ENCODE data around the gene MYH6.
"Not testable (repeated sequence)": the region's sequence is repeated elsewhere in the genome, so short reads cannot be mapped to it uniquely, and the experiment has no call there.

MYH6 gene

GRCh38 chr14:23430723-23431085, 22.6 kb upstream of the MYH6 start:
- H2BK5ac ChIP-seq (ENCODE audit: low read length): no peak overlapping the region
- WGBS (ENCODE audit: extremely low coverage, insufficient coverage, low lambda C conversion rate): no CpG with 5 or more reads among the region's 2 CpGs
- peak; percentile 41 for DNase-seq
- no peak overlapping the region for H4K5ac ChIP-seq (ENCODE audit: low read length)
- H3K9ac ChIP-seq (ENCODE audit: low read length): no peak overlapping the region
- H3K4me3 ChIP-seq (ENCODE audit: low read length): no peak overlapping the region
- no peak overlapping the region for H3K23ac ChIP-seq (ENCODE audit: low read length)
- no peak overlapping the region for H2BK15ac ChIP-seq (replicated peaks; ENCODE audit: low read depth)
- H3K27me3 ChIP-seq (ENCODE audit: insufficient read depth, low read length, poor library complexity): no peaks in the 10 kb centered on the region
- no peak overlapping the region for H2BK120ac ChIP-seq (ENCODE audit: low read depth, low read length)
- H4K8ac ChIP-seq (ENCODE audit: low read depth, low read length): no peak overlapping the region
- H2AK5ac ChIP-seq (ENCODE audit: low read length): no peak overlapping the region
- H3K4me2 ChIP-seq (ENCODE audit: low read length): no peak overlapping the region
- no peaks in the 10 kb centered on the region for H3K4me1 ChIP-seq (ENCODE audit: control insufficient read depth, low read depth, low read length)
- H3K56ac ChIP-seq (ENCODE audit: low read length): no peak overlapping the region
- H3K79me2 ChIP-seq (ENCODE audit: control insufficient read depth, insufficient read depth, low read length): no peaks in the 10 kb centered on the region
- H3K4ac ChIP-seq (ENCODE audit: low read depth, low read length): no peak overlapping the region
- H3K36me3 ChIP-seq (ENCODE audit: control insufficient read depth, insufficient read depth, low read length): no peaks in the 10 kb centered on the region
- no peaks in the 10 kb centered on the region for H3K79me1 ChIP-seq (ENCODE audit: low read length)
- no peak overlapping the region for H3K18ac ChIP-seq (ENCODE audit: low read length)
- no peak overlapping the region for H3K27ac ChIP-seq (ENCODE audit: low read depth, low read length)

DNA sequence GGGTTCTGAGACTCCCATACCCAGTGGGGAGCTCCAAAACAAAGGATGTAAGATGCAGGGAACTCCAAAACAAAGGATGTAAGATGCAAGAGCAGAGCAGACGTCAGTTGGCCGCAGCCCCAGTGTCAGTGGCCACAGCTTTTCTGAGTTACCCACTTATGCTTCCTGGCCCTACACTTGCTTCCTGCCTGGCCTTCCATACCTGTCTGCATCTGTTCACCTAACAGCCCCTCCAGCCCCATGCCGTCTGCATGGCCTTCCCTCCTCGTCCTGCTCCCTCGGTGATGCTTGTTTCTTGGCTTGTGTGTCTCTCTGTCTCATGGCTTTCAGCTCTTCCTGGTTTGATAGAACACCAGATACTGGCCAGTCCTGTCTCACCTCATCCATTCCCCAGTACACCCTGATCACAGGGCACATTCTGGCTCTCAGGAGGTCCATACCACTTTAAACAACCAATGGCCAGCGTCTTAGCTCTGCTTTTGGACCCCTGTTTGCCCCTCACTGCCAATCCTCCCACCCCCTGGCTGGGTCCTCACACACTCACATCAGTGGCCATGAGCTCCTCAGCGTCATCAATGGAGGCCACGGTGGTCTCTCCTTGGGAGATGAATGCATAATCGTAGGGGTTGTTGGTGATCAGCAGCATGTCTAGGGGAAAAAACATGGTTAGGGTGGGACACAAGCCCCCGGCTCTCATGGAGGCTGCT, 22.1 kb upstream of the MYH6 start:
- no CpG with 5 or more reads among the region's 10 CpGs for WGBS (ENCODE audit: extremely low coverage, insufficient coverage, low lambda C conversion rate)
- no peaks in the 10 kb centered on the region for H3K27me3 ChIP-seq (ENCODE audit: insufficient read depth, low read length, poor library complexity)

GRCh38 chr14:23428686-23429495, 20.8 kb upstream of the MYH6 start:
- no peaks in the 10 kb centered on the region for H3K36me3 ChIP-seq (ENCODE audit: control insufficient read depth, insufficient read depth, low read length)
- H3K79me1 ChIP-seq (ENCODE audit: low read length): no peaks in the 10 kb centered on the region
- no peak overlapping the region for H2BK5ac ChIP-seq (ENCODE audit: low read length)
- no peak overlapping the region for H3K4ac ChIP-seq (ENCODE audit: low read depth, low read length)
- H2BK120ac ChIP-seq (ENCODE audit: low read depth, low read length): no peak overlapping the region
- H4K5ac ChIP-seq (ENCODE audit: low read length): no peak overlapping the region
- H3K18ac ChIP-seq (ENCODE audit: low read length): no peak overlapping the region
- DNase-seq: no peak
- no peaks in the 10 kb centered on the region for H3K79me2 ChIP-seq (ENCODE audit: control insufficient read depth, insufficient read depth, low read length)
- no peak overlapping the region for H4K8ac ChIP-seq (ENCODE audit: low read depth, low read length)
- H3K56ac ChIP-seq (ENCODE audit: low read length): no peak overlapping the region
- no peaks in the 10 kb centered on the region for H3K27me3 ChIP-seq (ENCODE audit: insufficient read depth, low read length, poor library complexity)
- H3K4me2 ChIP-seq (ENCODE audit: low read length): no peak overlapping the region
- no peak overlapping the region for H3K9ac ChIP-seq (ENCODE audit: low read length)
- no peak overlapping the region for H3K4me3 ChIP-seq (ENCODE audit: low read length)
- no peak overlapping the region for H2AK5ac ChIP-seq (ENCODE audit: low read length)
- H3K23ac ChIP-seq (ENCODE audit: low read length): no peak overlapping the region
- H3K27ac ChIP-seq (ENCODE audit: low read depth, low read length): no peak overlapping the region
- no peak overlapping the region for H2BK15ac ChIP-seq (replicated peaks; ENCODE audit: low read depth)
- WGBS (ENCODE audit: extremely low coverage, insufficient coverage, low lambda C conversion rate): no CpG with 5 or more reads among the region's 13 CpGs
- no peaks in the 10 kb centered on the region for H3K4me1 ChIP-seq (ENCODE audit: control insufficient read depth, low read depth, low read length)

More for the DNA sequence above, 22.1 kb upstream of the MYH6 start:
- no peak for DNase-seq
- no peak overlapping the region for H3K4me3 ChIP-seq (ENCODE audit: low read length)
- no peaks in the 10 kb centered on the region for H3K79me1 ChIP-seq (ENCODE audit: low read length)
- H3K9ac ChIP-seq (ENCODE audit: low read length): no peak overlapping the region
- no peak overlapping the region for H3K4ac ChIP-seq (ENCODE audit: low read depth, low read length)
- H3K27ac ChIP-seq (ENCODE audit: low read depth, low read length): no peak overlapping the region
- no peak overlapping the region for H3K23ac ChIP-seq (ENCODE audit: low read length)
- H3K18ac ChIP-seq (ENCODE audit: low read length): no peak overlapping the region
- H2BK120ac ChIP-seq (ENCODE audit: low read depth, low read length): no peak overlapping the region
- H4K5ac ChIP-seq (ENCODE audit: low read length): no peak overlapping the region
- H2BK15ac ChIP-seq (replicated peaks; ENCODE audit: low read depth): no peak overlapping the region
- H3K56ac ChIP-seq (ENCODE audit: low read length): no peak overlapping the region
- H4K8ac ChIP-seq (ENCODE audit: low read depth, low read length): no peak overlapping the region
- H2AK5ac ChIP-seq (ENCODE audit: low read length): no peak overlapping the region
- no peaks in the 10 kb centered on the region for H3K36me3 ChIP-seq (ENCODE audit: control insufficient read depth, insufficient read depth, low read length)
- H3K79me2 ChIP-seq (ENCODE audit: control insufficient read depth, insufficient read depth, low read length): no peaks in the 10 kb centered on the region
- no peak overlapping the region for H2BK5ac ChIP-seq (ENCODE audit: low read length)
- no peak overlapping the region for H3K4me2 ChIP-seq (ENCODE audit: low read length)
- H3K4me1 ChIP-seq (ENCODE audit: control insufficient read depth, low read depth, low read length): no peaks in the 10 kb centered on the region

DNA sequence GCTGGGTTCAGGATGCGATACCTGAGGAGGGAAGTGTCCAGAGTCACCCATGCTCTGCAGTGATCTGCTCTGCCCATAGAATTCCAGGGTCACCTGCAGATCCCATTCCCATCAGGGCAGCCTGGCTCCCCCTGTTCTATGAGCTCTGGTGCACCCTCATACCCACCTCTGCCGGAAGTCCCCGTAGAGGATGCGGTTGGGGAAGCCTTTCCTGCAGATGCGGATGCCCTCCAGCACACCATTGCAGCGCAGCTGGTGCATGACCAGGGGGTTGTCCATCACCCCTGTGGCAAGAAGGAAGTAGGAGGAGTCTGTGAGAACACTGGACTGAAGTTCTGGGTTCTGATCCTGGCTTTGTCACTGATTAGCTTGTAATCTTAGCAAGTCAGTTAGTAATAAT, 17.7 kb upstream of the MYH6 start:
- H2BK120ac ChIP-seq (ENCODE audit: low read depth, low read length); H3K56ac ChIP-seq (ENCODE audit: low read length); H3K4me1 ChIP-seq (ENCODE audit: control insufficient read depth, low read depth, low read length); H3K36me3 ChIP-seq (ENCODE audit: control insufficient read depth, insufficient read depth, low read length); H2AK5ac ChIP-seq (ENCODE audit: low read length); H3K27ac ChIP-seq (ENCODE audit: low read depth, low read length); H3K4me2 ChIP-seq (ENCODE audit: low read length); H3K4ac ChIP-seq (ENCODE audit: low read depth, low read length); H3K23ac ChIP-seq (ENCODE audit: low read length); H3K79me2 ChIP-seq (ENCODE audit: control insufficient read depth, insufficient read depth, low read length); H3K9ac ChIP-seq (ENCODE audit: low read length); H3K4me3 ChIP-seq (ENCODE audit: low read length); H2BK5ac ChIP-seq (ENCODE audit: low read length); H3K18ac ChIP-seq (ENCODE audit: low read length); H4K8ac ChIP-seq (ENCODE audit: low read depth, low read length); DNase-seq; H4K5ac ChIP-seq (ENCODE audit: low read length); H2BK15ac ChIP-seq (replicated peaks; ENCODE audit: low read depth); H3K79me1 ChIP-seq (ENCODE audit: low read length); H3K27me3 ChIP-seq (ENCODE audit: insufficient read depth, low read length, poor library complexity): not testable (repeated sequence)
- WGBS (ENCODE audit: extremely low coverage, insufficient coverage, low lambda C conversion rate): no CpG with 5 or more reads among the region's 6 CpGs

- Histone ChIP-seq H2BK5ac (ENCODE audit: low read length) (no peak overlapping the region), H3K27me3 (ENCODE audit: insufficient read depth, low read length, poor library complexity) (no peaks in the 10 kb centered on the region), H3K4ac (ENCODE audit: low read depth, low read length) (no peak overlapping the region), H3K4me2 (ENCODE audit: low read length) (no peak overlapping the region), H4K8ac (ENCODE audit: low read depth, low read length) (no peak overlapping the region), H3K18ac (ENCODE audit: low read length) (no peak overlapping the region), H3K79me2 (ENCODE audit: control insufficient read depth, insufficient read depth, low read length) (no peaks in the 10 kb centered on the region), H3K4me3 (ENCODE audit: low read length) (no peak overlapping the region), H3K56ac (ENCODE audit: low read length) (no peak overlapping the region), H2BK120ac (ENCODE audit: low read depth, low read length) (no peak overlapping the region), H3K36me3 (ENCODE audit: control insufficient read depth, insufficient read depth, low read length) (no peaks in the 10 kb centered on the region), H4K5ac (ENCODE audit: low read length) (no peak overlapping the region), H3K27ac (ENCODE audit: low read depth, low read length) (no peak overlapping the region), H2BK15ac (replicated peaks; ENCODE audit: low read depth) (no peak overlapping the region), H2AK5ac (ENCODE audit: low read length) (no peak overlapping the region), H3K4me1 (ENCODE audit: control insufficient read depth, low read depth, low read length) (no peaks in the 10 kb centered on the region), H3K23ac (ENCODE audit: low read length) (no peak overlapping the region), H3K9ac (ENCODE audit: low read length) (no peak overlapping the region), H3K79me1 (ENCODE audit: low read length) (no peaks in the 10 kb centered on the region)
- WGBS (ENCODE audit: extremely low coverage, insufficient coverage, low lambda C conversion rate): no CpG with 5 or more reads among the region's 10 CpGs
- no peak for DNase-seq
These were observed 17.1 kb upstream of the MYH6 start for GRCh38 chr14:23425169-23425568.

Measured in mesendoderm (in vitro differentiated cells).